ENCODE data around the gene COL18A1.
"Not testable (repeated sequence)": the region's sequence is repeated elsewhere in the genome, so short reads cannot be mapped to it uniquely, and the experiment has no call there.

COL18A1 gene

GRCh38 chr21:45427331-45428271 is 22.6 kb downstream of the COL18A1 start:
- no peak for DNase-seq (ENCODE audit: low read depth)

- DNase-seq (ENCODE audit: low read depth): no peak
Measured at GRCh38 chr21:45428534-45428933, 23.6 kb downstream of the COL18A1 start.

- DNase-seq (ENCODE audit: low read depth): no peak
Measured at GRCh38 chr21:45429221-45430175, 24.5 kb downstream of the COL18A1 start.

DNA sequence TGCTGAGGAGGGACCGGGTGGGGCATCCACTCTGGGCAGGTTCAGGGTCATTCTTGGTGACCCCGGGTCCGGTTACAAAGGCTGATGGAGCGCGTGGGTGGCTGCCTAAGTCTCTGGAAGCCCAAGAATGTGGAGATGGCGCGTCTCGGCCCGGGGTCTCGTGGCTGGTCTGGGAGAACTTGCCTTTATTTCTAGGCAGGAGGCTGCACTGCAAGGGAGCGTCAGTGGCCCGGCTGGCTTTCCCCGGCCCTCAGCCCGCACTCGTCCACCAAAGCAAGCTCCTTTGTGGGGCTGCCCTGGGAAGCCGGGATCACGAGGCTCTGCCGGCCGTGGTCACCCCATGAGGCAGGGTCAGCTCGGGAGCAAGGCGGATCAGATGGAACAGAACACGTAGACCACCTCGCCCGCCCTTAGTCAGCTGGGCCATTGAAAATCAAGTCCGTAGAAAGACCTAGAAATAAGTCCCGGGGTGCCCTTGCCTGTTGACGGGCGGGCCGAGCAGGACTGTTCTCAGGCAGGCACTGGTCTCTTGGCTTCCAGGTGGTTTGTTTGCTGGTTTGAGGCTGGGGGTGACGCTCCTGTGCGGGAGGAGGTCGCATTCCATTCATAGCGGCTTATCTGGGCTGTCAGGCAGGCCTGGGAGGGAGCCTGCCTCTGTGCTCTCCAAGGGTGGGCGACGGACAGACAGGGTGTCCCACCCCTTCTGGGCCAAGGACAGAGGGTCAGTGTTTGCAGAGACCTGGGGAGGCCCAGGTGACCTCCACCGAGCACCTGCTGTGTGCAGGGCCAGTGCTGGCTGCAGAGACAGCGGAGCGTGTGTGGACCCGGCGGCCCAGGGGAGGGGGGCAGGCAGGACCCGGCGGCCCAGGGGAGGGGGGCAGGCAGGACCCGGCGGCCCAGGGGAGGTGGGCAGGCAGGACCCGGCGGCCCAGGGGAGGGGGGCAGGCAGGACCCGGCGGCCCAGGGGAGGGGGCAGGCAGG is 25.8 kb downstream of the COL18A1 start:
- no peak for DNase-seq (ENCODE audit: low read depth)

- DNase-seq (ENCODE audit: low read depth): no peak
Measured at GRCh38 chr21:45431781-45432572, 27.0 kb downstream of the COL18A1 start.

GRCh38 chr21:45432575-45433255 is 27.8 kb downstream of the COL18A1 start:
- DNase-seq (ENCODE audit: low read depth): no peak

- DNase-seq (ENCODE audit: low read depth): no peak
Measured at GRCh38 chr21:45433301-45433700, 28.3 kb downstream of the COL18A1 start.

GRCh38 chr21:45433911-45434644 is 29.1 kb downstream of the COL18A1 start:
- DNase-seq (ENCODE audit: low read depth): no peak

GRCh38 chr21:45434645-45435217 is 29.8 kb downstream of the COL18A1 start:
- no peak for DNase-seq (ENCODE audit: low read depth)

- no peak for DNase-seq (ENCODE audit: low read depth)
Measured at GRCh38 chr21:45435405-45435981, 30.5 kb downstream of the COL18A1 start.

DNA sequence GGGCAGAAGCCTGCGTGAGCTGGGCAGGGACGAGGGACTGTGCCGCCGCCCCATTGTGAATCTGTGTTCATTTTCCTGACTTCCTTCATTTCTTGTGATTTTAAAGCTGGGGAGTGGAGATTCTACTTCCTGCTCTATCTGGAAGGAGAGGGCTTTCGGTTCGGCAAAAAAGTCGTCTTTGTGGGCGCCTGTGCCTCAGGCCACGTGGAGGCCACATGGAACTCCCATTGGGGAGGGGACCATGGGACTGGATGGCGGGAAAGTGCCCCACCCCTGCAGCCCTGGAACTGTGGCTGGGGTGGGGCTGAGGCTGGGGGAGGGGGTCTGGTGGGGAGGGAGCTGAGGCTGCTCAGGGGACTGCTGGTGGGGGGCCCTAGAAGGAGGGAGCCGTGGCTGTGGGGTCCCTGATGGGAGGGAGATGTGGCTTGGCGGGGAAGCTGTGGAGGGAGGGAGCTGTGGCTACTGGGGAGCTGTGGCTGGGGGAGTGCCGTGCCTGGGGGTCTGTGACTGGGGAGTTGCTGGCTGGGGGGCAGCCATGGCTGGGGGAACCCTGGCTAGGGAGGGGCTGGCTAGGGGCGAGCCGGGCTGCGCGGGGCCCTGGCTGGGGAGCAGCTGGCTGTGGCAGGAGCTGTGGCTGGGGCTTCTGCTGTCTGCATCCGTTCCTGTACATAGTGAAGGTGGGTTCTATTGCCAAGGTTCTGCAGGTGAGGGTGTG is 31.5 kb downstream of the COL18A1 start:
- DNase-seq (ENCODE audit: low read depth): no peak

DNA sequence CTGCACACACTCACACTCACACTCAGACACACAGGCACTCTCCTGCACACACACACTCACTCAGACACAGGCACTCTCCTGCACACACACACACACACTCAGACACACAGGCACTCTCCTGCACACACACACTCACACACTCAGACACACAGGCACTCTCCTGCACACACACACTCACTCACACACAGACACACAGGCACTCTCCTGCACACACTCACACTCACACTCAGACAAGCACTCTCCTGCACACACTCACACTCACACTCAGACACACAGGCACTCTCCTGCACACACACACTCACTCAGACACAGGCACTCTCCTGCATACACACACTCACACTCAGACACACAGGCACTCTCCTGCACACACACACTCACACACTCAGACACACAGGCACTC is 32.9 kb downstream of the COL18A1 start:
- DNase-seq (ENCODE audit: low read depth): not testable (repeated sequence)

GRCh38 chr21:45438391-45439145 is 33.6 kb downstream of the COL18A1 start:
- DNase-seq (ENCODE audit: low read depth): no peak

GRCh38 chr21:45439161-45439872 is 34.4 kb downstream of the COL18A1 start:
- DNase-seq (ENCODE audit: low read depth): peak; percentile 66

DNA sequence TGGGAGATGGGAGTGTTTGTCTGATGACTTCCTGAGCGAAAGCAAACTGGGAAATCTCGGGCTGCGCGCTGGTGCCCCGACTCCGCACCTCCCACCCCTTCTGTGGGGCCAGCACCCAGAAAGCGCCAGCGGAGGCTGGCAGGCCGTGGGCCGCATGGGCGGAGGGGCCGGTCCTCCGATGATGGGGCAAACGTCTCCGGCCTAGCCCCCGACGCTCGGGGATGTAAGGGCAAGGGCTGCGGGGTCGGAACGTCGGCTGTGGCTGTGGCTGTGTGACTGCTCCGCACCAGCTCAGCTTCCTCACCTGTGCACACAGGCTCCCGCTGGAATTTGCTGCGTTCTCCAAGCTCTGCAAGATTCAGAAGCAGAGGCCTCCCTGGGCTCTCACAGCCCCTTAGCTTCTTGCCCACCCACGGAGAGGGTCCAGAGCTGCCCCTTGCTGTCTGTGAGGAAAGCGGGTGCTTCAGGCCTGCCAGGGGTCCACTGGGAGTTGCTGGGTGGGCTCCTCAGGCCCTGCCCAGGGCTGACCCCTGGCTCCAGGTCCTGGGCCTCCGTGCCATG is 35.0 kb downstream of the COL18A1 start:
- DNase-seq (ENCODE audit: low read depth): no peak

DNA sequence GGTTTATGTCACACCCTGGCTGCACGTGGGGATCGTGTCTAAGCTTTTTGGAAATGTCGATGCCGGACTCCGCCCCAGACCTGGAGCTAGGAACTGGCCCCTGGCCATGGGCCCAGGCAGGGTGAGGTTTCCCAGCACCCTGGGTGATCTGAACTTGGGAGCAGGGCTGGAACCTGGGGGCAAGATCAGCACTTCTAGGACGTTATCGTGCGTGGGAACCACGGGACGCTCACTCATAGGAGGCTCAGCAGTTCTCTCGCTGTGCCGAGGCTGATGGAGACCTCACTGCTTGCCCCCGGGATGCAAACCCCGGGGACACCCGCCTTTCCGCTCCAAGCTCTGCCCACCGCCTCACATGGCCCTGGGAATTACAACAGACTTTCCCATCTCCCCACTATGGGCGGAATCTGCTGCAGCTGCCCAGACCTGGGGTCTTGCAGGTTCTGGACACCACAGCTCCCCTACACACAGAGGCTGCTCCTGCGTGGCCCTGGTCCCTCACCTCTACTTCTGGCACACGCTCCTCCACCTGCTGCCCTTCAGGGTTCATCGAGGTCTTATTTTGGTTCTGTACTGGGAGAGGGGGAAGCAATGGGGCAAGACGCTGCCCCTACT is 35.9 kb downstream of the COL18A1 start:
- DNase-seq (ENCODE audit: low read depth): no peak
